ENCODE measurements around the gene SIGLEC15. TPM values are rescaled to one million over a fixed set of nuclear protein-coding genes. Genes with fewer than 3 reads are reported as not detected.

SIGLEC15 gene
- total RNA-seq, 2 experiments from 2014 or later, result not detected

DNA sequence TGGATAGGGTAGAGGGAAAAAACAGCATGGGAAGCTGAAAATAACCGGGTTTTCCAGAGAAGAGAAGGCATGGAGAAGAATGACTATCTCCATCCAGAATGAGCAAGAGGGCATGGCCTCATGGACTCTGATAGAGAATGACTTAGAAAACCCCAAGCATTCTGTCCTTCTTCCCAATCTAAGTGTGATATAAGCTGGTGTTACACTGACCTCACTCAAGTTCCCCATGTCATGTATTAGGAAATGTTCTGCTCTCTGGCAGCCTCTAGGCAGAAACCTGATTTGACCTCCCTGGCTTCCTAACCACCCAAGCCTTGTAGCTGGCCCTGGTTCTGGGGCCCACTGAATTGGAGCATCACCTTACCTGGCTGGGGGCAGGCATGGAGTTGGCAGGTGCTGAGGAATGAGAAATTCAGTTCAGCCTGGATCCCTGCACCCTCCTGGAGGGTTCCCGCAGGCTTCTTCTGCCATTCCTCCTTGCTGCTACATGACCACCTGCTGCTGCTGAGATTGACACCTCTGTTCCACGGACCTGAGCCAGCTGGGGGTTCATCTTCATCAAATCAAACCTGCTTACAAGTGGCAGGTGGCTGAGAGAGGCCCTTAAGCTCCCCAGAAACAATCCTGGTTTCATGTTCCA lies 5.2 kb upstream of the SIGLEC15 start:
- Histone ChIP-seq H4K20me1 (ENCODE audit: insufficient read depth, low read length) (no peaks in the 10 kb centered on the region), H3K4me3 (ENCODE audit: low read depth, low read length, poor library complexity, severe bottlenecking) (no peak overlapping the region), H3K79me2 (ENCODE audit: insufficient read depth, low read depth, low read length) (no peaks in the 10 kb centered on the region), H3K9me2 (ENCODE audit: insufficient read depth, low read length) (no peaks in the 10 kb centered on the region), H3K9me3 (ENCODE audit: low read length) (no peaks in the 10 kb centered on the region), H2AFZ (ENCODE audit: low read length) (no peak overlapping the region), H3K4me1 (ENCODE audit: insufficient read depth, low read length, poor library complexity, severe bottlenecking) (no peaks in the 10 kb centered on the region), H3K4me2 (ENCODE audit: low read length) (no peak overlapping the region), H3K36me3 (ENCODE audit: insufficient read depth, low read length) (no peaks in the 10 kb centered on the region), H3K27ac (ENCODE audit: low read depth, low read length, poor library complexity, severe bottlenecking) (no peak overlapping the region)
- intact Hi-C loops (cut with micrococcal nuclease; ENCODE audit: unreplicated experiment), result no loop called here
- DNase-seq (ENCODE audit: low spot score), result no peak
- POLR2A ChIA-PET, result no interaction called here
- BruUV-seq (replicated peaks), result no TSS peak
- no peak for TF ChIP-seq EZH2phosphoT487 (IDR thresholded peaks at IDR 0.05; ENCODE audit: borderline replicate concordance, low read depth, low read length)
- TF ChIP-seq, protein P1, sequence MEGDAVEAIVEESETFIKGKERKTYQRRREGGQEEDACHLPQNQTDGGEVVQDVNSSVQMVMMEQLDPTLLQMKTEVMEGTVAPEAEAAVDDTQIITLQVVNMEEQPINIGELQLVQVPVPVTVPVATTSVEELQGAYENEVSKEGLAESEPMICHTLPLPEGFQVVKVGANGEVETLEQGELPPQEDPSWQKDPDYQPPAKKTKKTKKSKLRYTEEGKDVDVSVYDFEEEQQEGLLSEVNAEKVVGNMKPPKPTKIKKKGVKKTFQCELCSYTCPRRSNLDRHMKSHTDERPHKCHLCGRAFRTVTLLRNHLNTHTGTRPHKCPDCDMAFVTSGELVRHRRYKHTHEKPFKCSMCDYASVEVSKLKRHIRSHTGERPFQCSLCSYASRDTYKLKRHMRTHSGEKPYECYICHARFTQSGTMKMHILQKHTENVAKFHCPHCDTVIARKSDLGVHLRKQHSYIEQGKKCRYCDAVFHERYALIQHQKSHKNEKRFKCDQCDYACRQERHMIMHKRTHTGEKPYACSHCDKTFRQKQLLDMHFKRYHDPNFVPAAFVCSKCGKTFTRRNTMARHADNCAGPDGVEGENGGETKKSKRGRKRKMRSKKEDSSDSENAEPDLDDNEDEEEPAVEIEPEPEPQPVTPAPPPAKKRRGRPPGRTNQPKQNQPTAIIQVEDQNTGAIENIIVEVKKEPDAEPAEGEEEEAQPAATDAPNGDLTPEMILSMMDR (conservative IDR thresholded peaks at IDR 0.05; ENCODE audit: low read length), result no peak
- CTCF ChIA-PET (ENCODE audit: unreplicated experiment), result no interaction called here

DNA sequence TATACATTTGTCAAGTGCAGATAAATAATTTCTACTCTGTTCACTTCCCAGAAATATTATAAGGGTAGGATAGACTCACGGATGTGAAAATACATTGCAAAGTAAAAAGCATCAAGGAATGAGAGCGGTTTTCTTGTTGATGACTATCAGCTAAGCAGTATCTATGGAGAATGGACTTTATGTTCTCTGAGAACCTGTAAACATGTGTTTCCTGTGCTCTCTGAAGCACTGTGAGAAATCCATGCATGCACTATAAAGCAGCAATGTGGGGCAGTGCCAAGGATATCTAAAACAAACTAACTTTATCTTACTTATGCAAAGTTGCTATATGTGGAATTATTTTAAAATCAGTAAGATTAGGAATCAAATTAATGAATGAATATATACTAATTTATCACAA lies 4.4 kb upstream of the SIGLEC15 start:
- H3K36me3 ChIP-seq (ENCODE audit: insufficient read depth, low read length), result no peaks in the 10 kb centered on the region
- BruUV-seq (replicated peaks), result no TSS peak
- TF ChIP-seq, protein P1 (conservative IDR thresholded peaks at IDR 0.05; ENCODE audit: low read length), result no peak
- no peak for TF ChIP-seq EZH2phosphoT487 (IDR thresholded peaks at IDR 0.05; ENCODE audit: borderline replicate concordance, low read depth, low read length)
- H3K4me1 ChIP-seq (ENCODE audit: insufficient read depth, low read length, poor library complexity, severe bottlenecking), result no peaks in the 10 kb centered on the region
- no peak overlapping the region for H3K4me2 ChIP-seq (ENCODE audit: low read length)
- no peaks in the 10 kb centered on the region for H4K20me1 ChIP-seq (ENCODE audit: insufficient read depth, low read length)
- ChIA-PET POLR2A (no interaction called here), CTCF (ENCODE audit: unreplicated experiment) (no interaction called here)
- no peak overlapping the region for H2AFZ ChIP-seq (ENCODE audit: low read length)
- no peak for DNase-seq (ENCODE audit: low spot score)
- H3K27ac ChIP-seq (ENCODE audit: low read depth, low read length, poor library complexity, severe bottlenecking), result no peak overlapping the region
- no peaks in the 10 kb centered on the region for H3K9me3 ChIP-seq (ENCODE audit: low read length)
- no peak overlapping the region for H3K4me3 ChIP-seq (ENCODE audit: low read depth, low read length, poor library complexity, severe bottlenecking)
- H3K79me2 ChIP-seq (ENCODE audit: insufficient read depth, low read depth, low read length), result no peaks in the 10 kb centered on the region
- intact Hi-C loops (cut with micrococcal nuclease; ENCODE audit: unreplicated experiment), result no loop called here
- no peaks in the 10 kb centered on the region for H3K9me2 ChIP-seq (ENCODE audit: insufficient read depth, low read length)

DNA sequence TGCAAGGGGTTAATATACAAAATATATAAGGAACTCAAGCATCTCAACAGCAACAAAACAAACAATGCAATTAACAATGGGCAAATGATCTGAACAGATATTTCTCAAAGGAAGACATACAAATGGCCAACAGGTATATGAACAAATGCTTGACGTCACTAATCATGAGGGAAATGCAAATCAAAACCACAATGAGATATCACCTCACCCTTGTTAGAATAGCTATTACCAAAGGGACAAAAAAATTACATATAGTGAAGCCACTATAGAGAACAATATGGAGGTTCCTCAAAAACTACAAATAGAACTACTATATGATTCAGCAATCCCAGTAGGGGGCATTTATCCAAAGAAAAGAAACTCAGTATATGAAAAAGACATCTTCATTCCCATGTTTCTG lies 3.8 kb upstream of the SIGLEC15 start:
- no peak overlapping the region for H3K27ac ChIP-seq (ENCODE audit: low read depth, low read length, poor library complexity, severe bottlenecking)
- intact Hi-C loops (cut with micrococcal nuclease; ENCODE audit: unreplicated experiment), result no loop called here
- ChIA-PET CTCF (ENCODE audit: unreplicated experiment) (no interaction called here), POLR2A (no interaction called here)
- TF ChIP-seq, protein P1 (conservative IDR thresholded peaks at IDR 0.05; ENCODE audit: low read length), result no peak
- no peak for TF ChIP-seq EZH2phosphoT487 (IDR thresholded peaks at IDR 0.05; ENCODE audit: borderline replicate concordance, low read depth, low read length)
- no peaks in the 10 kb centered on the region for H3K9me2 ChIP-seq (ENCODE audit: insufficient read depth, low read length)
- H2AFZ ChIP-seq (ENCODE audit: low read length), result no peak overlapping the region
- no TSS peak for BruUV-seq (replicated peaks)
- no peaks in the 10 kb centered on the region for H3K79me2 ChIP-seq (ENCODE audit: insufficient read depth, low read depth, low read length)
- DNase-seq (ENCODE audit: low spot score), result no peak
- no peak overlapping the region for H3K4me3 ChIP-seq (ENCODE audit: low read depth, low read length, poor library complexity, severe bottlenecking)
- no peaks in the 10 kb centered on the region for H3K36me3 ChIP-seq (ENCODE audit: insufficient read depth, low read length)
- no peaks in the 10 kb centered on the region for H3K4me1 ChIP-seq (ENCODE audit: insufficient read depth, low read length, poor library complexity, severe bottlenecking)
- no peaks in the 10 kb centered on the region for H3K9me3 ChIP-seq (ENCODE audit: low read length)
- no peaks in the 10 kb centered on the region for H4K20me1 ChIP-seq (ENCODE audit: insufficient read depth, low read length)
- H3K4me2 ChIP-seq (ENCODE audit: low read length), result no peak overlapping the region
